Adipose tissue (tissue), 3 donors: ENCODE results near the gene F10. TPM values are rescaled to one million over a fixed set of nuclear protein-coding genes. Genes with fewer than 3 reads are reported as not detected.

Source experiments
- H3K27ac ChIP-seq: one replicate; pipeline ENCODE4 v1.5.1; 2013; ENCODE audit warnings: low read depth, low read length
- WGBS, 3 donors: extraction: QIAGEN DNeasy Blood & Tissue Kit; methylation state at CpG; one replicate each; pipeline ENCODE4 v1.1.7; 2013; 5-methylcytosine and 5-hydroxymethylcytosine counted together
- polyA plus RNA-seq, 3 donors: library from polyadenylated mRNA; stranded (reverse); fragments of 200-250 nt; gene quantifications; one replicate each; pipeline ENCODE4 v1.2.3, GENCODE V29; 2013
- donor health status: healthy with polysubstance abuse.
- donor health status: Bipolar disorder and iron deficiency.
- donor health status: healthy.

The F10 gene
- polyA plus RNA-seq, 3 donors: 3.8 to 19.5 (median 8.3) TPM

DNA sequence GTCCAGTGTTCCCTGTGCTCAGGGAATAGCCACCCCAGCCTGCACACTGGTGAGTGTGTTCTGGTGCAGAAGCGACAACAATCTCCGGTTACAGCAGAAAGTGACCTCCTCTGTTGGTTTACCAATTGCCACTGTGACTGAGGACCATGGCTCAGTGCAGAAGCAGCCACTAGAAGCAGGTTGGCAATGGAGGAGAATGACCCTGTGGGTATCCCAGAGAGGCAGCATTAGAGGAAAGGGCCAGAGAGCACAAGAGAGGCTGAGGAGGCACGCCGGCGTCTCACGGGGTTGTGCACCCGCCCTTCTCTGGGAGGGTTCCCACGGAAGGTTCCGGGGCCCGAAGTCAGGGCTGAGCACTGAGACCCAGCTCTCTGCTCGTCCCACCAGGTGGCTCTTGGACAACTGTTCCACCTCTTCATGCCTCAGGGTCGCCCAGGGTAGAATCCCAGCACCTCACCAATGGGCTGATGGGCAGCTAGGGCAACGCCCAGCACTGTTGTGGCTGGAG, 49.9 kb downstream of the F10 start:
- 84 to 96% (median 93%) methylated on average over 13 of the region's 13 CpGs for WGBS, 3 donors
- H3K27ac ChIP-seq: no peak overlapping the region

DNA sequence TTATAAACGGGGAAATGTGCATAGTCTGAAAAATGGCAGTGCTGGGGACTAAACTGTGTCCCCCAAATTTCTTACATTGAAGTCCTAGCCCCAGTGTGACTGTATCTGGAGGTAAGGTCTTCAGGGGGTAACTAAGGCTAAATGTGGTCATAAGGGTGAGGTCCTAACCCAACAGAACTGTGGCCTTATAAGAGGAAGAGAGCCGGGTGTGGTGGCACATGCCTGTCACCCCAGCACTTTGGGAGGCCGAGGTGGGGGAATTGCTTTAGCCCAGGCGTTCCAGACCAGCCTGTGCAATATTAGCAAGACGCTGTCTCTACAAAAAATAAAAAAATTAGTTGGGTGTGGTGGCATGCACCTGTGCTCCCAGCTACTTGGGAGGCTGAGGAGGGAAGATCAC, 53.7 kb downstream of the F10 start:
- no peak overlapping the region for H3K27ac ChIP-seq
- WGBS, 3 donors: 60 to 73% (median 66%) methylated on average over 5 of the region's 5 CpGs

- no peak overlapping the region for H3K27ac ChIP-seq
- whole genome bisulfite sequencing, 3 donors: 94 to 97% (median 95%) methylated on average over 14 of the region's 14 CpGs
Observed at GRCh38 chr13:113176822-113177221, 54.2 kb downstream of the F10 start.

GRCh38 chr13:113178070-113178895, 55.7 kb downstream of the F10 start:
- 86 to 91% (median 89%) methylated on average over 25 of the region's 25 CpGs for WGBS, 3 donors
- H3K27ac ChIP-seq: no peak overlapping the region

- WGBS, 3 donors: 79 to 92% (median 86%) methylated on average over 3 of the region's 3 CpGs
- no peak overlapping the region for H3K27ac ChIP-seq
Observed at GRCh38 chr13:113178896-113179167, 56.2 kb downstream of the F10 start.

GRCh38 chr13:113179374-113180230, 57.0 kb downstream of the F10 start:
- no peak overlapping the region for H3K27ac ChIP-seq
- 84 to 88% (median 86%) methylated on average over 28 of the region's 28 CpGs for WGBS, 3 donors

DNA sequence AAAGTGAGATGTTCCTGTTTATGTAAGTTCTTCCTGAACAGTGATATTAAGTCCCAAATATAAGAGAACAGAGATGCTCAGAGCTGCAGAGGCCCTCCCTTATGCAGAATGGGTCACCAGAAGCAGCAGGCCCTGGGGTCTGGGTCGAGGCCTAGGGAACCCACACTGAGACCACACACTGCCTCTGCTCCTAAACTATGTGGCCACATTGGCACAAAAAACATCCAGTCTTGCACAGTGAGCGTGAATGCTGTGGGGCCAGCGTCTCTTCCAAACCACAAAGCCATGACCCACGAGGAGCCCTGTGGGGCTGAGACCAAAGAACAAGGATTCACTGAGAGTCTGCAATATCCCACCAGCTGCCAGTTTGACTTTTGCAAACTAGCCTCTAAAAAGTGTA, 59.4 kb downstream of the F10 start:
- 84 to 89% (median 87%) methylated on average over 4 of the region's 4 CpGs for WGBS, 3 donors
- H3K27ac ChIP-seq: no peak overlapping the region

DNA sequence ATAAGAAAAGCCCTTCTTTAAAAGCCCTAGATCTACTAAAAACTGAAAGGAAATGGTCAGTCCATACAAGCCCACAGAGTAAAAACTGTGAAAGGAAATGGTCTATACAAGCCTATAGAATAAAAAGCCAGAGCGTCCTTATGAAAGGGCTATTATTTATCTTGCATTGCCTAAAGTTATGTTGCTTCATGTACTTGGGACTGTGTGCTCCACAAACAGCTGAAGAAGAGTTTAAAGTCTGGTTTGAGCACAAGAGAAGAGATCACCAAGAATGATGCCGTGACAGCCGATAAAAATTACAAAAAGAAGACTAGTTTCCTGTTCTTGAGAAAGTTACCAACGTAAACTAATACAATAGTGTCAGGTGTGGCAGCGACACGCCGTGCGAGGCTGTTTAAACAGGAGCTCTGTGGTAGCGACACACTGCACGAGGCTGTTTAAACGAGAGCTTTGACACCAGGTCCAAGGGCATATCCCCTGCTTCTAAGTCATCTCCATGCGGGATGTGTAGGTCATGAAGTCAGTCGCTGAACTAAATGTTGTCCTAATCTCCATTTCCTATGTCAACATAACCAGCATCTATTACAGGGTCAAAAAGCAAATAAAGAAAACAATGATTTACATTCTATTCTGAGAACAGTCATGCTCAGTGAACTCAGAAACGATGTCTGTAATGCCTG, 61.0 kb downstream of the F10 start:
- H3K27ac ChIP-seq: no peak overlapping the region
- 83 to 92% (median 88%) methylated on average over 14 of the region's 14 CpGs for WGBS, 3 donors

DNA sequence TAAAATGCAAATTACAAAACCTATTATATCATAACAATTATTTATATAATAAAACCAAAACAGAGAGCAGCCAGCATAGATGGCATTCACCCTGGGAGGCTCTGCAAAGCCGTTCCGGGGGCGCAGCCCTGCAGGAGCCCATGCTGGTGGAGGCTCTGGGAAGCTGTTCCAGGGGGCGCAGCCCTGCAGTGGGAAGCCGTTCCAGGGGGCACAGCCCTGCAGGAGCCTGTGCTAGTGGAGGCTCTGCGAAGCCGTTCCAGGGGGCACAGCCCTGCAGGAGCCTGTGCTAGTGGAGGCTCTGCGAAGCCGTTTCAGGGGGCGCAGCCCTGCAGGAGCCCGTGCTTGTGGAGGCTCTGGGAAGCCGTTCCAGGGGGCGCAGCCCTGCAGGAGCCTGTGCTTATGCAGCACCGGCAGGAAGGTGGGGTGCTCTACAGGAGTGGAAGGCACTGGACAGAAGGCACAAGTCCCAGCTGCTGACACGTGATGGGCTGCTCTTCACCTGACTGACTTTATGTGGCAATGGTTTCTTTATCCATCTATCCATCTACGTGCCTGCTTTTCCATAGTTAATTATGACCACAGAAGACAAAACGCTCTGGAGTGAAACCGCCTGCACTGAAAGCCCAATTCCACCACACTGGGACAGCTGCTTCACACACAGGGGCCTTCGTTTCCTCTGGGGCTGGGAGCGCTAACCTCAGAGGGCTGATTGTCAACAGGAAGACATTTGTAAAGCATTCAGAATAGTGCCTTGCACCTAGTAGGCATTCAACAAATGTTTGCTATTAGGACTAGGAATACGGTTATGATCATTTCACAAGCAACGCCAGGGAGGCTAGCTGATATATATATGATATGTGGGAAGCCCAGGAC, 62.2 kb downstream of the F10 start:
- 81 to 89% (median 83%) methylated on average over 20 to 22 of the region's 22 CpGs for WGBS, 3 donors
- H3K27ac ChIP-seq: no peak overlapping the region

GRCh38 chr13:113186061-113186900, 63.7 kb downstream of the F10 start:
- 78 to 87% (median 82%) methylated on average over 12 to 13 of the region's 13 CpGs for WGBS, 3 donors
- H3K27ac ChIP-seq: no peak overlapping the region

- WGBS, 3 donors: 63 to 88% (median 65%) methylated on average over 9 of the region's 9 CpGs
- H3K27ac ChIP-seq: no peak overlapping the region
Observed at GRCh38 chr13:113187263-113187669, 64.7 kb downstream of the F10 start.

DNA sequence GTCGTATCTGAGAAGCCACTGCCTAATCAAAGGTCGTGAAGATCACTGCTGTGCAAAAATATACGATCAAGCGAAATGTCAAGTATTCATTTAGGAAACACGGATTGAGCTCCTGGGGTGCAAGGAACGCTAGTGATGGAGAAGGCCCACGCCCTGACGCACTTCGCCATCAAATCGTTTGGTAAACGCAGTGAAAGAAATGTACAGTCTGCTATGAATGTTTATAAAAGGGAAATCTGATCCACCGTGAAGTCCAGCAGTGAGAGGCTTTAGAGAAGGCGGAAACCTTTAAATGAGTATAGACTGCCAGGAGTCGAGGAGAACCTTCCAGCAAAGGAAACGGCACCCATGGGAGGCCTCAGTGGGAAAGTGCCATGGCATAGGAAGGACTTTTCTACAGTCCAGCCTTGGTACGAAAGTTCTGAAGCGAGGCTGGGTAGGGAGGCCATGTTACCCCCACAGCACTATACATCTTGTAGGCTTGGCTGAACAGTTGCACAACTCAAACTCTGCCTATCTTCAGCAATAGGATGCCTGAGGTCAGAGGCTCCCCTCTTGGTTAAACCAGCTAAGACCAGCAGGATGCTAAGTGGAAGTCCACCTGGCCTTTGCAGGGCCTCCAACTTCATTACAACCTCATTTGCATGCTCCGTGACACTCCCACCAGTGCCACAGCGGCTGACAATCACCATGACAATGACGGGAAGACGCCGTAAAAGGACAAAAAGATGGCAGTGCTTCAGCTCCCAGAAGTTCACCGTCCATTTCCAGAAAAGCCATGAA, 65.5 kb downstream of the F10 start:
- no peak overlapping the region for H3K27ac ChIP-seq
- 92 to 94% (median 93%) methylated on average over 23 of the region's 23 CpGs for WGBS, 3 donors

DNA sequence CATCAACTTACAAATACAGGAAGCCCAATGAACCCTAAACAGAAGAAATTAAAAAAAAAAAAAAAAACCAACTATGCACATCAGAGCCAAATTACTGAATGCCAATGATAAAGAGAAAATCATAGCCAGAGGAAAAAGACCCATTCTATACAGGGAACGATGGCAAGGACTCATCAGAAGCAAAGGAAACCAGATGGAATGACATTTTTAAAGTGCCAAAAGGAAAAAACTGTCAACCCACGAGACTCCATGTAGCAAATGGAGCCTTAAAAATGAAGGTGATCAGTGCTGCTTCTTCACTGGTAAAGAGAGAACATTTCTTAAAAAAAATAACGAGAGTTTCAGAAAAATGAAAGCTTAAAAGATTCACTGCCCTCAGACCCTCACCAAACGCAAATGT, 67.6 kb downstream of the F10 start:
- H3K27ac ChIP-seq: no peak overlapping the region
- 76 to 85% (median 83%) methylated on average over 4 of the region's 4 CpGs for WGBS, 3 donors

GRCh38 chr13:113192279-113192678, 69.7 kb downstream of the F10 start:
- H3K27ac ChIP-seq: no peak overlapping the region
- 80 to 92% (median 87%) methylated on average over 4 of the region's 4 CpGs for WGBS, 3 donors

DNA sequence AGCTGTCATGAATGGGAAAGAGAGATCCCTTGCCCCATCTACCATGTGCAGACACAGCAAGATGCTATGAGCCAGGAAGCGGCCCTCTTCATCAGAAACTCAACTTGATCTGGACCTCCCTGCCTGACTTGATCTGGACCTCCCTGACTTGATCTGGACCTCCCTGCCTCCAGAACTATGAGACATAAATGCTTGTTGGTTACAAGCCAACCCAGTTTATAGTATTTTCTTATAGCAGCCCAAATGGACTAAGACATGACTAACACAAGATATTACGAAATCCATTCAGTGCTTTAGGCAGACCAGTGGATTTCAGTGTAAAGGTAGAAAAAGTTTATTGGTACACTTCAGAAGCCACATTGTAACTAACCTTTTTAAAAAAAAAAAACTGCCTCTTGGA, 70.3 kb downstream of the F10 start:
- H3K27ac ChIP-seq: no peak overlapping the region

GRCh38 chr13:113195360-113195759, 72.8 kb downstream of the F10 start:
- 30 to 71% (median 60%) methylated on average over 6 of the region's 6 CpGs for WGBS, 3 donors
- no peak overlapping the region for H3K27ac ChIP-seq

More for the DNA sequence above, 70.3 kb downstream of the F10 start:
- WGBS, 3 donors: 94 to 98% (median 96%) methylated on average over 2 of the region's 2 CpGs
